Measurements from ENCODE around the gene DGKA. TPM values are rescaled to one million over a fixed set of nuclear protein-coding genes. Genes with fewer than 3 reads are reported as not detected.

DGKA gene
- total RNA-seq, 1 experiment from 2014 or later = 25.9 TPM

DNA sequence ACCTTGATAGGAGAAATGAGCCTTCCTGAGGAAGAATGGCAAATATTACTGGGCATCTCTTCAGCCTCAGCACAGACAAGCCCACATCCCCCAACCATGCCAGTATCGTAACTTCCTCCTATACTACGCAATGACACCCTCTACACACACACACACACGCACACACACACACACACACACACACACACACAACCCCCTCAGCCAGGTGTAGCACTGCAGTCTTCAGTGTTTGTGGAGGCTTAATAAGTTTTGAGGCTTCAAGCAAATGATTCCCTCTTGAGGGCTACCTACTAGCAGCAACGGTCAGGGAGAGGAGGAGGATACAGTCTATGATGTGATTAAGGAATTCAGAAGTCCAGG lies 1.6 kb downstream of the DGKA start:
- H3K4me1 ChIP-seq (ENCODE audit: insufficient read depth, low read length) = peaks cover 6% of the 10 kb centered on the region; the same call in 1 of the 2 replicates
- no peak overlapping the region for H3K27ac Mint-ChIP-seq
- no peak overlapping the region for H2BK5ac ChIP-seq (ENCODE audit: insufficient read length, low read length)
- peak overlapping the region; percentile 88 for H3K4me2 ChIP-seq (ENCODE audit: insufficient read depth, insufficient read length, low read length)
- H3K79me2 ChIP-seq (ENCODE audit: insufficient read depth, low read length) = no peaks in the 10 kb centered on the region
- no peak overlapping the region for H4K8ac ChIP-seq (replicated peaks; ENCODE audit: insufficient read length, low read depth, low read length)
- no peak overlapping the region for H2BK120ac ChIP-seq (ENCODE audit: low read depth, low read length, poor library complexity, severe bottlenecking)
- no peaks in the 10 kb centered on the region for H4K20me1 ChIP-seq (ENCODE audit: control insufficient read depth, insufficient read depth, insufficient read length)
- peaks cover 15% of the 10 kb centered on the region for H3K23me2 ChIP-seq (ENCODE audit: insufficient read length, low read depth, low read length, poor library complexity, severe bottlenecking)
- H3K23ac ChIP-seq (ENCODE audit: insufficient read length, low read depth, low read length) = no peak overlapping the region
- H2BK12ac ChIP-seq (ENCODE audit: insufficient read length, low read depth, low read length) = no peak overlapping the region
- H3K9me3 Mint-ChIP-seq = no peaks in the 10 kb centered on the region; a peak in 1 of 5 replicates
- no peak overlapping the region for H3T11ph ChIP-seq (ENCODE audit: low read length)
- H2BK20ac ChIP-seq (ENCODE audit: low read depth, low read length, poor library complexity, severe bottlenecking) = no peak overlapping the region
- no peaks in the 10 kb centered on the region for H3K9me3 ChIP-seq (ENCODE audit: control insufficient read depth, low read depth, low read length)
- H3K4me3 Mint-ChIP-seq = peak overlapping the region; percentile 82
- WGBS (ENCODE audit: extremely low coverage, insufficient read length, low lambda C conversion rate) = no CpG with 5 or more reads among the region's 4 CpGs
- H3K27me3 ChIP-seq (ENCODE audit: insufficient read depth, low read length) = peaks cover 4% of the 10 kb centered on the region; the same call in 1 of the 2 replicates
- H3K27ac ChIP-seq (ENCODE audit: insufficient read length, low read depth, low read length) = no peak overlapping the region
- H2BK15ac ChIP-seq (ENCODE audit: low read depth, low read length) = no peak overlapping the region
- no peak overlapping the region for H2AFZ ChIP-seq (ENCODE audit: low read length)
- DNase-seq = no peak
- no peak overlapping the region for H4K5ac ChIP-seq (ENCODE audit: insufficient read length, low read depth, low read length)
- no peak overlapping the region for H3K9ac ChIP-seq (ENCODE audit: extremely low read depth, insufficient read length, low read length)
- H3K18ac ChIP-seq (ENCODE audit: insufficient read length, low read depth, low read length) = no peak overlapping the region
- no peak overlapping the region for H3K14ac ChIP-seq (ENCODE audit: insufficient read depth, low read length)
- peaks cover 30 to 32% of the 10 kb centered on the region in 2 experiments for H3K4me1 Mint-ChIP-seq
- H3K4ac ChIP-seq (ENCODE audit: low read depth, low read length) = no peak overlapping the region
- H4K91ac ChIP-seq (ENCODE audit: insufficient read length, low read depth, low read length) = no peak overlapping the region
- no peak overlapping the region for H2AK5ac ChIP-seq (ENCODE audit: insufficient read length, low read length)
- H3K36me3 Mint-ChIP-seq (ENCODE audit: insufficient read depth in 1 of 3, low read depth in 3 of 3) = no peaks in the 10 kb centered on the region; a peak in 1 of 7 replicates
- H3K79me1 ChIP-seq (ENCODE audit: insufficient read depth, low read depth, low read length, poor library complexity, severe bottlenecking) = no peaks in the 10 kb centered on the region
- H3K56ac ChIP-seq (ENCODE audit: insufficient read length, low read depth, low read length) = no peak overlapping the region
- H3K27me3 Mint-ChIP-seq (ENCODE audit: low read depth) = peaks cover 32% of the 10 kb centered on the region
- TF ChIP-seq CTCF (conservative IDR thresholded peaks at IDR 0.05) = no peak

All from H9 (cell line).